Ascending aorta (tissue), 2 donors: ENCODE results near the gene MYL6B. TPM values are rescaled to one million over a fixed set of nuclear protein-coding genes. Genes with fewer than 3 reads are reported as not detected.
"Not testable (repeated sequence)": the region's sequence is repeated elsewhere in the genome, so short reads cannot be mapped to it uniquely, and the experiment has no call there.

Experiments used
- DNase-seq, 2 donors: peaks; one replicate each; pipeline ENCODE4 v3.0.0-alpha.2; 2019; ENCODE audit warnings: low spot score in 2 of 2
- H3K27ac ChIP-seq, 2 donors: fragments of 200-600 bp; sonication (generic); one replicate each; pipeline ENCODE4 v1.5.1; 2016 to 2017; ENCODE audit warnings: mild to moderate bottlenecking in 1 of 2
- H3K27me3 ChIP-seq: fragments of 200-600 bp; sonication (generic); one replicate; pipeline ENCODE4 v1.5.1; 2017
- H3K36me3 ChIP-seq, 2 donors: fragments of 200-600 bp; sonication (generic); one replicate each; pipeline ENCODE4 v1.5.1; 2016
- H3K4me1 ChIP-seq, 2 donors: fragments of 200-600 bp; sonication (generic); one replicate each; pipeline ENCODE4 v1.5.1; 2016 to 2017; ENCODE audit warnings: mild to moderate bottlenecking in 1 of 2
- H3K4me3 ChIP-seq, 2 donors: fragments of 200-600 bp; sonication (generic); one replicate each; pipeline ENCODE4 v1.5.1; 2016 to 2017; ENCODE audit warnings: mild to moderate bottlenecking in 1 of 2
- H3K9me3 ChIP-seq, 2 donors: fragments of 200-600 bp; sonication (generic); one replicate each; pipeline ENCODE4 v1.5.1; 2016
- CTCF ChIP-seq, 3 experiments: fragments of 200-600 bp in 2 of 3; fragments of 450-650 bp in 1 of 3; sonication (generic) in 2 of 3; IDR thresholded peaks; one replicate each; pipeline ENCODE4 v1.5.1; 2016 to 2019; ENCODE audit warnings: antibody characterized with exemption in 3 of 3, mild to moderate bottlenecking in 1 of 3, moderate library complexity in 1 of 3
- intact Hi-C: fragments of 100-400 bp; cut with DNase I; formaldehyde crosslinking; loops from one replicate; pipeline ENCODE4 v1.15.1; 2023
- total RNA-seq: library from RNA; depleted of rRNA; stranded (reverse); fragments of >200 nt; gene quantifications from one replicate; pipeline ENCODE4 v1.1.0, GENCODE V29; 2016

Gene MYL6B
- total RNA-seq, 1 donor from 2014 or later: 53.6 TPM

- intact Hi-C loops: loop anchor here (1.0 to 2.0 kb wide), 5 partner anchors 31 to 70 kb away; partner anchors contain the start of genes ANKRD52, MYL6 and NABP2
- Histone ChIP-seq H3K27ac (peak within 1 kb of the TSS; percentile 92 to 97), H3K9me3 (no peaks in the 10 kb centered on the region), H3K27me3 (no peaks in the 10 kb centered on the region), H3K4me1 (peaks cover 3 to 6% of the 10 kb centered on the region in 2 donors), H3K4me3 (peak within 1 kb of the TSS; percentile 68 to 91), H3K36me3 (peaks cover 16 to 23% of the 10 kb centered on the region in 2 donors)
- DNase-seq: peak; percentile 39 to 94
- TF ChIP-seq CTCF (IDR thresholded peaks at IDR 0.05): peak; percentile 68 to 94 (median 70)
Observed at GRCh38 chr12:56189099-56189917, 36.9 kb downstream of the MYL6B start, which contains the start of gene SMARCC2. Gene SMARCC2 (minus strand): TSS chr12:56189483. CDS start chr12:56189461, 22 bp downstream.

GRCh38 chr12:56189918-56190694 lies 37.7 kb downstream of the MYL6B start:
- DNase-seq: peak; percentile 43 to 89
- intact Hi-C loops: loop anchor here (1.0 to 10.0 kb wide), 6 partner anchors 31 to 275 kb away; partner anchors contain the start of genes ANKRD52, MYL6, NABP2 and SPRYD4
- peak overlapping the region; percentile 61 to 91 for H3K4me3 ChIP-seq
- H3K27me3 ChIP-seq: no peaks in the 10 kb centered on the region
- peaks cover 3 to 6% of the 10 kb centered on the region in 2 donors for H3K4me1 ChIP-seq
- no peaks in the 10 kb centered on the region for H3K9me3 ChIP-seq
- peaks cover 9 to 15% of the 10 kb centered on the region in 2 donors for H3K36me3 ChIP-seq
- no peak for TF ChIP-seq CTCF (IDR thresholded peaks at IDR 0.05)
- H3K27ac ChIP-seq: peak overlapping the region; percentile 92 to 97

- H3K9me3 ChIP-seq: no peaks in the 10 kb centered on the region
- intact Hi-C loops: loop anchor here (10.0 kb wide), 1 partner anchor 274 kb away; the partner anchor contains the start of gene SPRYD4
- peaks cover 3 to 6% of the 10 kb centered on the region in 2 donors for H3K4me1 ChIP-seq
- H3K27ac ChIP-seq: peak overlapping the region; percentile 92 to 97
- H3K36me3 ChIP-seq: peaks cover 3 to 9% of the 10 kb centered on the region in 2 donors
- peak overlapping the region; percentile 61 to 91 for H3K4me3 ChIP-seq
- H3K27me3 ChIP-seq: no peaks in the 10 kb centered on the region
- TF ChIP-seq CTCF (IDR thresholded peaks at IDR 0.05): no peak
- no peak for DNase-seq
Observed at GRCh38 chr12:56190695-56191155, 38.3 kb downstream of the MYL6B start.

- Histone ChIP-seq H3K4me3 (no peak overlapping the region), H3K4me1 (peaks cover 3 to 9% of the 10 kb centered on the region in 2 donors), H3K36me3 (no peaks in the 10 kb centered on the region), H3K27me3 (no peaks in the 10 kb centered on the region), H3K27ac (no peak overlapping the region), H3K9me3 (no peaks in the 10 kb centered on the region)
- TF ChIP-seq CTCF (IDR thresholded peaks at IDR 0.05): no peak
- DNase-seq: no peak
- intact Hi-C loops: loop anchor here (10.0 kb wide), 1 partner anchor 272 kb away; the partner anchor contains the start of gene SPRYD4
Observed at GRCh38 chr12:56192582-56192981, 40.2 kb downstream of the MYL6B start.

GRCh38 chr12:56193025-56193578 lies 40.7 kb downstream of the MYL6B start:
- Histone ChIP-seq H3K9me3 (no peaks in the 10 kb centered on the region), H3K4me1 (peaks cover under 1 to 9% of the 10 kb centered on the region in 2 donors), H3K27ac (no peak overlapping the region), H3K36me3 (no peaks in the 10 kb centered on the region), H3K4me3 (no peak overlapping the region), H3K27me3 (no peaks in the 10 kb centered on the region)
- peak; percentile 64 to 82 (median 80) for TF ChIP-seq CTCF (IDR thresholded peaks at IDR 0.05)
- intact Hi-C loops: loop anchor here (1.0 to 10.0 kb wide), 2 partner anchors 31 to 272 kb away; partner anchors contain the start of genes NABP2 and SPRYD4
- DNase-seq: peak; percentile 19 to 92

- H3K36me3 ChIP-seq, H3K9me3 ChIP-seq, H3K4me1 ChIP-seq, H3K27me3 ChIP-seq, H3K4me3 ChIP-seq: not testable (repeated sequence)
- DNase-seq: peak in 1 of 2 donors; percentile 84
- peak overlapping the region in 1 of 2 donors; percentile 28 for H3K27ac ChIP-seq
- intact Hi-C loops: loop anchor here (10.0 kb wide), 1 partner anchor 268 kb away; the partner anchor contains the start of gene SPRYD4
Observed at GRCh38 chr12:56196818-56197550, 44.6 kb downstream of the MYL6B start.
